OCI-M1 (cell line): ENCODE results near the gene NUFIP2.
"Not testable (repeated sequence)": the region's sequence is repeated elsewhere in the genome, so short reads cannot be mapped to it uniquely, and the experiment has no call there.

Experiments used
- DNase-seq: peaks from one replicate; lab custom pipeline; 2025; lab: John Stamatoyannopoulos, UW

NUFIP2 gene

GRCh38 chr17:29293890-29294579 is at the start of gene NUFIP2:
TSS of gene NUFIP2 (minus strand) at chr17:29294148. CDS start at chr17:29294059, 89 bp downstream.
- peak; percentile 100 for DNase-seq

GRCh38 chr17:29342158-29342765 is 48.3 kb upstream of the NUFIP2 start:
- DNase-seq = peak; percentile 70

GRCh38 chr17:29341726-29342125 is 47.8 kb upstream of the NUFIP2 start:
- peak; percentile 83 for DNase-seq

- DNase-seq = not testable (repeated sequence)
Observed at GRCh38 chr17:29339016-29339415, 45.1 kb upstream of the NUFIP2 start.

GRCh38 chr17:29331708-29332085 is 37.7 kb upstream of the NUFIP2 start:
- no peak for DNase-seq

GRCh38 chr17:29331075-29331707 is 37.2 kb upstream of the NUFIP2 start:
- no peak for DNase-seq

- DNase-seq = no peak
Observed at GRCh38 chr17:29327412-29327811, 33.5 kb upstream of the NUFIP2 start.

- DNase-seq = no peak
Observed at GRCh38 chr17:29326023-29326813, 32.3 kb upstream of the NUFIP2 start.

- no peak for DNase-seq
Observed at GRCh38 chr17:29322363-29322762, 28.4 kb upstream of the NUFIP2 start.

GRCh38 chr17:29303386-29303785 is 9.4 kb upstream of the NUFIP2 start:
- no peak for DNase-seq

GRCh38 chr17:29299031-29299430 is 5.1 kb upstream of the NUFIP2 start:
- no peak for DNase-seq

- DNase-seq = peak; percentile 55
Observed at GRCh38 chr17:29295420-29295819, 1.5 kb upstream of the NUFIP2 start.

GRCh38 chr17:29294580-29294900 is 592 bp upstream of the NUFIP2 start:
- DNase-seq = no peak

- peak; percentile 85 for DNase-seq
Observed at GRCh38 chr17:29292992-29293889, 707 bp downstream of the NUFIP2 start.

- DNase-seq = peak; percentile 79
Observed at GRCh38 chr17:29292071-29292991, 1.6 kb downstream of the NUFIP2 start.

- DNase-seq = peak; percentile 96
Observed at GRCh38 chr17:29291163-29291752, 2.7 kb downstream of the NUFIP2 start.

GRCh38 chr17:29289852-29290251 is 4.1 kb downstream of the NUFIP2 start:
- DNase-seq = no peak

- DNase-seq = no peak
Observed at GRCh38 chr17:29283961-29284360, 10.0 kb downstream of the NUFIP2 start.

GRCh38 chr17:29283496-29283895 is 10.5 kb downstream of the NUFIP2 start:
- DNase-seq = no peak
